ENCODE measurements around the gene FAM156B. TPM values are rescaled to one million over a fixed set of nuclear protein-coding genes. Genes with fewer than 3 reads are reported as not detected.
"Not testable (repeated sequence)": the region's sequence is repeated elsewhere in the genome, so short reads cannot be mapped to it uniquely, and the experiment has no call there.

The FAM156B gene
- total RNA-seq, 1 donor from 2014 or later = 6.4 TPM

GRCh38 chrX:52913681-52914080 lies 16.6 kb downstream of the FAM156B start:
- intact Hi-C loops (cut with DNase I); DNase-seq (ENCODE audit: low spot score): not testable (repeated sequence)

GRCh38 chrX:52914704-52915103 lies 17.6 kb downstream of the FAM156B start:
- DNase-seq (ENCODE audit: low spot score); intact Hi-C loops (cut with DNase I): not testable (repeated sequence)

GRCh38 chrX:52923781-52924241 lies 26.7 kb downstream of the FAM156B start:
- DNase-seq (ENCODE audit: low spot score) = no peak
- intact Hi-C loops (cut with DNase I) = no loop called here

GRCh38 chrX:52930214-52930613 lies 33.1 kb downstream of the FAM156B start:
- DNase-seq (ENCODE audit: low spot score); intact Hi-C loops (cut with DNase I): not testable (repeated sequence)

- intact Hi-C loops (cut with DNase I) = no loop called here
- no peak for DNase-seq (ENCODE audit: low spot score)
These were observed 36.1 kb downstream of the FAM156B start for GRCh38 chrX:52933213-52933612.

- intact Hi-C loops (cut with DNase I) = no loop called here
- no peak for DNase-seq (ENCODE audit: low spot score)
These were observed 37.0 kb downstream of the FAM156B start for GRCh38 chrX:52933976-52934703.

GRCh38 chrX:52934704-52935469 lies 37.8 kb downstream of the FAM156B start:
- intact Hi-C loops (cut with DNase I) = no loop called here
- DNase-seq (ENCODE audit: low spot score) = peak; percentile 97

GRCh38 chrX:52935470-52935784 lies 38.3 kb downstream of the FAM156B start:
- intact Hi-C loops (cut with DNase I); DNase-seq (ENCODE audit: low spot score): not testable (repeated sequence)

GRCh38 chrX:52940704-52941103 lies 43.6 kb downstream of the FAM156B start:
- intact Hi-C loops (cut with DNase I); DNase-seq (ENCODE audit: low spot score): not testable (repeated sequence)

- DNase-seq (ENCODE audit: low spot score); intact Hi-C loops (cut with DNase I): not testable (repeated sequence)
These were observed 44.6 kb downstream of the FAM156B start for GRCh38 chrX:52941728-52942127.

GRCh38 chrX:52945838-52946494 lies 48.8 kb downstream of the FAM156B start:
- DNase-seq (ENCODE audit: low spot score); intact Hi-C loops (cut with DNase I): not testable (repeated sequence)

- DNase-seq (ENCODE audit: low spot score); intact Hi-C loops (cut with DNase I): not testable (repeated sequence)
These were observed 50.4 kb downstream of the FAM156B start for GRCh38 chrX:52947501-52947900.

- DNase-seq (ENCODE audit: low spot score); intact Hi-C loops (cut with DNase I): not testable (repeated sequence)
These were observed 51.1 kb downstream of the FAM156B start for GRCh38 chrX:52948265-52948664.

GRCh38 chrX:52949325-52949724 lies 52.2 kb downstream of the FAM156B start:
- DNase-seq (ENCODE audit: low spot score); intact Hi-C loops (cut with DNase I): not testable (repeated sequence)

- intact Hi-C loops (cut with DNase I); DNase-seq (ENCODE audit: low spot score): not testable (repeated sequence)
These were observed 52.8 kb downstream of the FAM156B start for GRCh38 chrX:52949884-52950283.

Other genes with a start within 250 kb of the FAM156B start
- not detected for gene SSX7, start 242.4 kb upstream of the FAM156B start, total RNA-seq
- gene SSX2, start 190.2 kb upstream of the FAM156B start, total RNA-seq = not detected
- not detected for gene SSX2B, start 146.1 kb upstream of the FAM156B start, total RNA-seq
- gene SPANXN5, start 99.9 kb upstream of the FAM156B start, total RNA-seq = not detected
- gene XAGE5, start 86.0 kb upstream of the FAM156B start, total RNA-seq = not detected
- gene XAGE3, start 29.2 kb upstream of the FAM156B start, total RNA-seq = not detected
- gene FAM156A, start 61.2 kb downstream of the FAM156B start, total RNA-seq = 9.4 TPM
- gene GPR173, start 151.5 kb downstream of the FAM156B start, total RNA-seq = 3.2 TPM
- 34.2 TPM for gene TSPYL2, start 185.0 kb downstream of the FAM156B start, total RNA-seq
- gene KANTR, start 196.8 kb downstream of the FAM156B start, total RNA-seq = 7.2 TPM